Body of pancreas (tissue), 4 donors: Measurements from ENCODE around the gene PCGF1.

ENCODE experiments used
- CTCF ChIP-seq, 7 experiments: fragments of 450-650 bp in 4 of 7; fragments of 200-600 bp in 3 of 7; sonication (generic) in 3 of 7; IDR thresholded peaks; one replicate each; pipeline ENCODE4 v1.5.1; 2016 to 2019; ENCODE audit warnings: antibody characterized with exemption in 7 of 7
- POLR2A ChIP-seq, 3 donors: fragments of 450-650 bp; IDR thresholded peaks; one replicate each; pipeline ENCODE4 v1.6.1; 2016; ENCODE audit warnings: antibody characterized with exemption in 3 of 3, mild to moderate bottlenecking in 2 of 3

GRCh38 chr2:74555610-74556103, 48.2 kb upstream of the PCGF1 start:
- no peak for TF ChIP-seq CTCF (IDR thresholded peaks at IDR 0.05)
- TF ChIP-seq POLR2A (IDR thresholded peaks at IDR 0.05), result no peak
